H9 (cell line): ENCODE measurements around the gene KIAA1549. TPM values are rescaled to one million over a fixed set of nuclear protein-coding genes. Genes with fewer than 3 reads are reported as not detected.

ENCODE experiments used
- DNase-seq: peaks from one replicate; pipeline ENCODE4 v3.0.0-alpha.2; 2017
- H2AFZ ChIP-seq: one replicate; pipeline ENCODE4 v1.6.1; 2013; ENCODE audit warnings: mild to moderate bottlenecking, low read length, control low read depth, moderate library complexity
- H2AK5ac ChIP-seq: 2 replicates; pipeline ENCODE4 v1.6.1; 2013; ENCODE audit warnings: low read length, control low read depth, mixed read lengths; ENCODE audit not compliant: insufficient read length
- H2BK120ac ChIP-seq: one replicate; pipeline ENCODE4 v1.6.1; 2013; ENCODE audit warnings: low read depth, mild to moderate bottlenecking, low read length, control low read depth, inconsistent platforms; ENCODE audit not compliant: poor library complexity, severe bottlenecking
- H2BK12ac ChIP-seq: 2 replicates; pipeline ENCODE4 v1.6.1; 2013; ENCODE audit warnings: low read length, control low read depth, mixed read lengths, low read depth; ENCODE audit not compliant: insufficient read length
- H2BK15ac ChIP-seq: 2 replicates; pipeline ENCODE4 v1.6.1; 2013; ENCODE audit warnings: low read depth, low read length, control low read depth
- H2BK20ac ChIP-seq: one replicate; pipeline ENCODE4 v1.6.1; 2013; ENCODE audit warnings: low read depth, mild to moderate bottlenecking, low read length, control low read depth, inconsistent platforms; ENCODE audit not compliant: poor library complexity, severe bottlenecking
- H2BK5ac ChIP-seq: 2 replicates; pipeline ENCODE4 v1.6.1; 2013; ENCODE audit warnings: low read length, control low read depth, mixed read lengths; ENCODE audit not compliant: insufficient read length
- H3K14ac ChIP-seq: 2 replicates; pipeline ENCODE4 v1.6.1; 2013; ENCODE audit warnings: low read length, control low read depth; ENCODE audit not compliant: insufficient read depth
- H3K18ac ChIP-seq: 2 replicates; pipeline ENCODE4 v1.6.1; 2013; ENCODE audit warnings: low read depth, mild to moderate bottlenecking, mixed read lengths, low read length, control low read depth; ENCODE audit not compliant: insufficient read length
- H3K23ac ChIP-seq: 2 replicates; pipeline ENCODE4 v1.6.1; 2013; ENCODE audit warnings: low read length, control low read depth, mixed read lengths, low read depth; ENCODE audit not compliant: insufficient read length
- H3K23me2 ChIP-seq: 2 replicates; pipeline ENCODE4 v1.6.1; 2013; ENCODE audit warnings: low read depth, mild to moderate bottlenecking, mixed read lengths, low read length, control low read depth; ENCODE audit not compliant: insufficient read length, poor library complexity, severe bottlenecking
- H3K27ac ChIP-seq: 2 replicates; pipeline ENCODE4 v1.5.1; 2013; ENCODE audit warnings: low read length, control low read depth, mixed read lengths, low read depth; ENCODE audit not compliant: insufficient read length
- H3K27me3 ChIP-seq: 2 replicates; pipeline ENCODE4 v1.6.1; 2013; ENCODE audit warnings: low read length, control low read depth, inconsistent platforms; ENCODE audit not compliant: insufficient read depth
- H3K4ac ChIP-seq: 2 replicates; pipeline ENCODE4 v1.6.1; 2013; ENCODE audit warnings: low read depth, mild to moderate bottlenecking, control low read depth, inconsistent platforms, low read length, moderate library complexity
- H3K4me1 ChIP-seq: 2 replicates; pipeline ENCODE4 v1.6.1; 2013; ENCODE audit warnings: low read length, control low read depth, inconsistent platforms; ENCODE audit not compliant: insufficient read depth
- H3K4me2 ChIP-seq: 2 replicates; pipeline ENCODE4 v1.6.1; 2013; ENCODE audit warnings: low read length, control low read depth, mixed read lengths; ENCODE audit not compliant: insufficient read length, insufficient read depth
- H3K56ac ChIP-seq: 2 replicates; pipeline ENCODE4 v1.6.1; 2013; ENCODE audit warnings: low read depth, mild to moderate bottlenecking, mixed read lengths, low read length, control low read depth; ENCODE audit not compliant: insufficient read length
- H3K79me1 ChIP-seq: 2 replicates; pipeline ENCODE4 v1.6.1; 2013; ENCODE audit warnings: low read depth, mild to moderate bottlenecking, moderate library complexity, low read length, control low read depth, inconsistent platforms; ENCODE audit not compliant: insufficient read depth, poor library complexity, severe bottlenecking
- H3K79me2 ChIP-seq: 2 replicates; pipeline ENCODE4 v1.6.1; 2013; ENCODE audit warnings: low read length, control low read depth, inconsistent platforms; ENCODE audit not compliant: insufficient read depth
- H3K9ac ChIP-seq: 2 replicates; pipeline ENCODE4 v1.6.1; 2013; ENCODE audit warnings: low read length, control low read depth, mixed read lengths; ENCODE audit not compliant: insufficient read length; ENCODE audit errors: extremely low read depth
- H3K9me3 ChIP-seq: one replicate; pipeline ENCODE4 v1.6.1; 2013; ENCODE audit warnings: low read depth, low read length, inconsistent platforms; ENCODE audit not compliant: control insufficient read depth
- H3T11ph ChIP-seq: one replicate; pipeline ENCODE4 v1.6.1; 2013; ENCODE audit warnings: mild to moderate bottlenecking, low read length, control low read depth, inconsistent platforms
- H4K20me1 ChIP-seq: one replicate; pipeline ENCODE4 v1.6.1; 2013; ENCODE audit not compliant: control insufficient read depth, insufficient read length, insufficient read depth
- H4K5ac ChIP-seq: 2 replicates; pipeline ENCODE4 v1.6.1; 2013; ENCODE audit warnings: low read depth, mild to moderate bottlenecking, mixed read lengths, low read length, control low read depth; ENCODE audit not compliant: insufficient read length
- H4K8ac ChIP-seq: replicated peaks from 2 replicates; pipeline ENCODE4 v1.6.1; 2013; ENCODE audit warnings: low read length, control low read depth, mixed read lengths, low read depth; ENCODE audit not compliant: insufficient read length
- H4K91ac ChIP-seq: 2 replicates; pipeline ENCODE4 v1.6.1; 2013; ENCODE audit warnings: low read depth, mild to moderate bottlenecking, moderate library complexity, mixed read lengths, low read length, control low read depth; ENCODE audit not compliant: insufficient read length
- H3K27ac Mint-ChIP-seq, 3 experiments: 2 replicates in 2 of 3; 3 replicates in 1 of 3; pipeline ENCODE4 v1.8.0; 2020 to 2021; ENCODE audit warnings: mixed read lengths in 3 of 3, mild to moderate bottlenecking in 1 of 3, moderate library complexity in 1 of 3
- H3K27me3 Mint-ChIP-seq: 2 replicates; pipeline ENCODE4 v1.8.0; 2021; ENCODE audit warnings: low read depth, mild to moderate bottlenecking, moderate library complexity, mixed read lengths
- H3K36me3 Mint-ChIP-seq, 3 experiments: 2 replicates in 2 of 3; 3 replicates in 1 of 3; pipeline ENCODE4 v1.8.0; 2020 to 2021; ENCODE audit warnings: low read depth in 3 of 3, mixed read lengths in 3 of 3; ENCODE audit not compliant: insufficient read depth in 1 of 3
- H3K4me1 Mint-ChIP-seq, 2 experiments: 2 replicates each; pipeline ENCODE4 v1.8.0; 2020; ENCODE audit warnings: mixed read lengths in 2 of 2
- H3K4me3 Mint-ChIP-seq, 2 experiments: 2 replicates in 1 of 2; 3 replicates in 1 of 2; pipeline ENCODE4 v1.8.0; 2020 to 2021; ENCODE audit warnings: mild to moderate bottlenecking in 2 of 2, mixed read lengths in 2 of 2, moderate library complexity in 1 of 2
- H3K9me3 Mint-ChIP-seq, 2 experiments: 2 replicates in 1 of 2; 3 replicates in 1 of 2; pipeline ENCODE4 v1.8.0; 2020; ENCODE audit warnings: mild to moderate bottlenecking in 2 of 2, mixed read lengths in 2 of 2, moderate library complexity in 1 of 2
- CTCF ChIP-seq: fragments of 200-600 bp; sonication (generic); conservative IDR thresholded peaks from 3 replicates; pipeline ENCODE4 v1.8.0; 2021; ENCODE audit warnings: antibody characterized with exemption, mild to moderate bottlenecking
- WGBS: extraction: QIAGEN DNeasy Blood & Tissue Kit; methylation state at CpG from one replicate; pipeline ENCODE4 v1.1.7; 2013; ENCODE audit warnings: missing lambda C conversion rate, low lambda C conversion rate, mixed read lengths; ENCODE audit not compliant: insufficient read length; ENCODE audit errors: extremely low coverage; 5-methylcytosine and 5-hydroxymethylcytosine counted together
- total RNA-seq: library from RNA; stranded (reverse); gene quantifications from 2 replicates; pipeline ENCODE4 v1.2.1, GENCODE V29; 2021

The KIAA1549 gene
- total RNA-seq, 1 experiment from 2014 or later: 11.9 TPM

- Histone ChIP-seq H3K23me2 (no peaks in the 10 kb centered on the region), H2BK12ac (no peak overlapping the region), H3T11ph (no peak overlapping the region), H3K56ac (no peak overlapping the region), H2AK5ac (no peak overlapping the region), H2BK5ac (no peak overlapping the region), H3K14ac (no peak overlapping the region), H4K20me1 (no peaks in the 10 kb centered on the region), H3K4me2 (no peak overlapping the region), H3K9ac (no peak overlapping the region), H4K91ac (no peak overlapping the region), H3K79me1 (no peaks in the 10 kb centered on the region), H3K18ac (no peak overlapping the region), H3K4ac (no peak overlapping the region), H3K9me3 (no peaks in the 10 kb centered on the region), H3K27ac (no peak overlapping the region), H2BK15ac (no peak overlapping the region), H2AFZ (no peak overlapping the region), H3K23ac (no peak overlapping the region), H2BK120ac (no peak overlapping the region), H4K5ac (no peak overlapping the region), H3K4me1 (no peaks in the 10 kb centered on the region), H3K79me2 (no peaks in the 10 kb centered on the region), H4K8ac (no peak overlapping the region), H3K27me3 (no peaks in the 10 kb centered on the region), H2BK20ac (no peak overlapping the region)
- TF ChIP-seq CTCF: no peak
- Mint-ChIP-seq H3K4me1 (peaks cover 4 to 8% of the 10 kb centered on the region in 2 experiments; a peak in 2 of 4 replicates), H3K36me3 (peaks cover 9 to 38% (median 19%) of the 10 kb centered on the region in 3 experiments; a peak in 6 of 7 replicates), H3K27ac (no peak overlapping the region), H3K9me3 (no peaks in the 10 kb centered on the region), H3K4me3 (no peak overlapping the region), H3K27me3 (no peaks in the 10 kb centered on the region)
- WGBS: no CpG with 5 or more reads among the region's 13 CpGs
- no peak for DNase-seq
These were observed 143.6 kb downstream of the KIAA1549 start for GRCh38 chr7:138837627-138838026.
